HCT116 (cell line): ENCODE results near the gene NARS2. TPM values are rescaled to one million over a fixed set of nuclear protein-coding genes. Genes with fewer than 3 reads are reported as not detected.

Experiments
- ATAC-seq: fragments of 200-7000 bp; cut with Tn5 transposase; 2 replicates; pipeline ENCODE4 v1.9.1; 2020; ENCODE audit warnings: mild to moderate bottlenecking, moderate library complexity
- BruUV-seq: library from RNA; stranded (reverse); fragments of 400-500 nt; replicated peaks from 2 replicates; lab custom pipeline; 2021; lab: Mats Ljungman, UMichigan
- CTCF ChIA-PET: fragments of 300-600 bp; sonication (Branson Sonifier 250); formaldehyde crosslinking; loops from one replicate; lab custom pipeline; 2021; ENCODE audit warnings: antibody characterized with exemption; lab: Charles Lee
- POLR2A ChIA-PET: fragments of 300-600, 350-600 bp; sonication (Branson Sonifier 250); formaldehyde crosslinking; loops from one replicate; lab custom pipeline; 2021; ENCODE audit warnings: antibody characterized with exemption; lab: Charles Lee
- RAD21 ChIA-PET, 2 experiments: fragments of 300-600 bp; sonication (Branson Sonifier 250); formaldehyde crosslinking; loops; one replicate each; lab custom pipeline; 2023; ENCODE audit warnings: low total read pairs in 2 of 2; ENCODE audit not compliant: uncharacterized antibody in 2 of 2, unreplicated experiment in 2 of 2, low non-redundant PET in 1 of 2; lab: Charles Lee
- DNase-seq: peaks from one replicate; pipeline ENCODE4 v3.0.0-alpha.2; 2010; ENCODE audit warnings: low read depth, low spot score
- H2AFZ ChIP-seq: fragments of 200-600 bp; shearing (Covaris generic), sonication (generic); 2 replicates; pipeline ENCODE4 v1.6.1; 2017; ENCODE audit warnings: low read depth, mixed run types, mixed read lengths, antibody characterized with exemption, low read length; ENCODE audit not compliant: poor library complexity, severe bottlenecking
- H3K27ac ChIP-seq: 2 replicates; pipeline ENCODE4 v1.5.1; 2012; ENCODE audit warnings: low read depth, low read length
- H3K27me3 ChIP-seq: fragments of 200-600 bp; sonication (generic); 2 replicates; pipeline ENCODE4 v1.6.1; 2016; ENCODE audit warnings: mixed run types, low read length, mixed read lengths; ENCODE audit not compliant: insufficient read depth
- H3K36me3 ChIP-seq, 2 experiments: fragments of 200-500 bp in 1 of 2; fragments of 200-600 bp in 1 of 2; sonication (Bioruptor generic) in 1 of 2; sonication (generic) in 1 of 2; 2 replicates each; pipeline versions ENCODE4 v1.5.1 to v1.6.1; 2014 to 2016; ENCODE audit warnings: low read length in 2 of 2, inconsistent platforms in 1 of 2, mixed read lengths in 1 of 2, mixed run types in 1 of 2; ENCODE audit not compliant: insufficient read depth in 2 of 2, control insufficient read depth in 1 of 2
- H3K4me1 ChIP-seq, 2 experiments: fragments of 200-600 bp in 1 of 2; sonication (generic) in 1 of 2; 2 replicates each; pipeline versions ENCODE4 v1.5.1 to v1.6.1; 2012 to 2017; ENCODE audit warnings: low read length in 2 of 2, inconsistent platforms in 1 of 2, mild to moderate bottlenecking in 1 of 2, mixed read lengths in 1 of 2, mixed run types in 1 of 2, moderate library complexity in 1 of 2; ENCODE audit not compliant: insufficient read depth in 2 of 2, control insufficient read depth in 1 of 2
- H3K4me2 ChIP-seq: fragments of 200-600 bp; sonication (generic); 2 replicates; pipeline ENCODE4 v1.6.1; 2017; ENCODE audit warnings: mixed run types, low read length, mixed read lengths
- H3K4me3 ChIP-seq, 2 experiments: fragments of 200-600 bp in 1 of 2; sonication (generic) in 1 of 2; replicated peaks in 1 of 2; 2 replicates each; pipeline ENCODE4 v1.5.1; 2011 to 2016; ENCODE audit warnings: low read length in 2 of 2, control low read depth in 1 of 2, low read depth in 1 of 2, mild to moderate bottlenecking in 1 of 2, mixed read lengths in 1 of 2, mixed run types in 1 of 2
- H3K79me2 ChIP-seq: fragments of 200-600 bp; sonication (generic); 2 replicates; pipeline ENCODE4 v1.6.1; 2017; ENCODE audit warnings: mild to moderate bottlenecking, mixed run types, low read length, moderate library complexity, mixed read lengths; ENCODE audit not compliant: insufficient read depth
- H3K9ac ChIP-seq: fragments of 200-600 bp; sonication (generic); 2 replicates; pipeline ENCODE4 v1.6.1; 2016; ENCODE audit warnings: low read length, mixed read lengths
- H3K9me2 ChIP-seq: fragments of 200-600 bp; sonication (generic), shearing (Covaris generic); 2 replicates; pipeline ENCODE4 v1.6.1; 2017; ENCODE audit warnings: mixed run types, mild to moderate bottlenecking, moderate library complexity; ENCODE audit not compliant: insufficient read depth
- H3K9me3 ChIP-seq, 2 experiments: fragments of 200-500 bp in 1 of 2; fragments of 200-600 bp in 1 of 2; sonication (Bioruptor generic) in 1 of 2; sonication (generic) in 1 of 2; 2 replicates each; pipeline ENCODE4 v1.6.1; 2014 to 2017; ENCODE audit warnings: low read length in 2 of 2, mixed read lengths in 2 of 2, inconsistent platforms in 1 of 2, low read depth in 1 of 2, mild to moderate bottlenecking in 1 of 2, mixed run types in 1 of 2, moderate library complexity in 1 of 2; ENCODE audit not compliant: control insufficient read depth in 1 of 2, insufficient read depth in 1 of 2
- H4K20me1 ChIP-seq: fragments of 200-600 bp; sonication (generic), shearing (Covaris generic); 2 replicates; pipeline ENCODE4 v1.6.1; 2017; ENCODE audit warnings: mixed run types, mild to moderate bottlenecking, moderate library complexity; ENCODE audit not compliant: insufficient read depth
- CBX3 ChIP-seq: IDR thresholded peaks from 2 replicates; pipeline ENCODE4 v1.6.1; 2012; ENCODE audit warnings: low read depth
- ELF1 ChIP-seq: IDR thresholded peaks from 2 replicates; pipeline ENCODE4 v1.6.1; 2012; ENCODE audit warnings: low read depth, borderline replicate concordance
- EZH2 ChIP-seq: fragments of 200-600 bp; sonication (generic); IDR thresholded peaks from 2 replicates; pipeline ENCODE4 v1.6.1; 2017; ENCODE audit warnings: antibody characterized with exemption, mixed run types
- FOSL1 ChIP-seq: IDR thresholded peaks from 2 replicates; pipeline ENCODE4 v1.6.1; 2012; ENCODE audit warnings: low read depth
- JUND ChIP-seq: IDR thresholded peaks from 2 replicates; pipeline ENCODE4 v1.6.1; 2012
- MAX ChIP-seq: IDR thresholded peaks from 2 replicates; pipeline ENCODE4 v1.6.1; 2012
- POLR2AphosphoS5 ChIP-seq: IDR thresholded peaks from 2 replicates; pipeline ENCODE4 v1.6.1; 2011; ENCODE audit warnings: mild to moderate bottlenecking, low read depth, low read length, moderate library complexity
- REST ChIP-seq: IDR thresholded peaks from 2 replicates; pipeline ENCODE4 v1.6.1; 2012; ENCODE audit warnings: low read depth
- SIN3A ChIP-seq: IDR thresholded peaks from 2 replicates; pipeline ENCODE4 v1.6.1; 2012; ENCODE audit warnings: low read depth
- SP1 ChIP-seq: IDR thresholded peaks from 2 replicates; pipeline ENCODE4 v1.6.1; 2012; ENCODE audit warnings: low read depth
- ZBTB33 ChIP-seq: IDR thresholded peaks from 2 replicates; pipeline ENCODE4 v1.6.1; 2011; ENCODE audit warnings: mild to moderate bottlenecking, low read length, moderate library complexity; ENCODE audit not compliant: insufficient replicate concordance; ENCODE audit errors: extremely low read depth
- ZNF274 ChIP-seq: fragments of 200-500 bp; sonication (Bioruptor generic); IDR thresholded peaks from 2 replicates; pipeline ENCODE4 v1.6.1; 2014; ENCODE audit warnings: mild to moderate bottlenecking, low read depth, low read length, inconsistent platforms
- intact Hi-C: fragments of 100-400 bp; cut with micrococcal nuclease; formaldehyde crosslinking; loops from 2 replicates; pipeline ENCODE4 v1.10.0; 2022
- total RNA-seq: library from RNA; stranded (reverse); gene quantifications from one replicate; pipeline ENCODE4 v1.2.1, GENCODE V29; 2021; ENCODE audit not compliant: unreplicated experiment

The NARS2 gene
- total RNA-seq, 1 experiment from 2014 or later, result 26.0 TPM

- TF ChIP-seq REST (no peak), ZNF274 (no peak), JUND (no peak), ELF1 (no peak), CBX3 (no peak), EZH2 (no peak), SP1 (no peak)
Observed at GRCh38 chr11:78493413-78493975, 81.2 kb downstream of the NARS2 start (continued).

- Histone ChIP-seq H3K9me3 (no peaks in the 10 kb centered on the region), H3K4me2 (no peak overlapping the region)
- no TSS peak for BruUV-seq
- TF ChIP-seq SIN3A (no peak), EZH2 (no peak), JUND (no peak), ZBTB33 (no peak), FOSL1 (no peak), MAX (no peak), POLR2AphosphoS5 (no peak), REST (no peak)
- TF ChIP-seq, all 23 proteins: peak for 0
- no peak for ATAC-seq
- Histone ChIP-seq H3K4me1 (no peaks in the 10 kb centered on the region), H3K9me2 (no peaks in the 10 kb centered on the region), H2AFZ (no peak overlapping the region), H3K79me2 (no peaks in the 10 kb centered on the region), H3K36me3 (no peaks in the 10 kb centered on the region), H4K20me1 (no peaks in the 10 kb centered on the region), H3K4me3 (no peak overlapping the region), H3K9ac (no peak overlapping the region), H3K27me3 (no peaks in the 10 kb centered on the region), H3K27ac (no peak overlapping the region)
- no peak for DNase-seq
- CTCF ChIA-PET, result no interaction called here
- RAD21 ChIA-PET, result no interaction called here
- intact Hi-C loops, result no loop called here
- POLR2A ChIA-PET, result interaction anchor here (0.5 kb wide), 1 partner anchor 70 kb away, joined by 3 read pairs; no protein-coding TSS in a partner anchor
Observed at GRCh38 chr11:78492973-78493372, 81.7 kb downstream of the NARS2 start.
